Measurements from ENCODE around the gene AIF1. TPM values are rescaled to one million over a fixed set of nuclear protein-coding genes. Genes with fewer than 3 reads are reported as not detected.

Gene AIF1
- total and polyA plus RNA-seq, 2 experiments from 2014 or later = 13.3 to 33.7 TPM

DNA sequence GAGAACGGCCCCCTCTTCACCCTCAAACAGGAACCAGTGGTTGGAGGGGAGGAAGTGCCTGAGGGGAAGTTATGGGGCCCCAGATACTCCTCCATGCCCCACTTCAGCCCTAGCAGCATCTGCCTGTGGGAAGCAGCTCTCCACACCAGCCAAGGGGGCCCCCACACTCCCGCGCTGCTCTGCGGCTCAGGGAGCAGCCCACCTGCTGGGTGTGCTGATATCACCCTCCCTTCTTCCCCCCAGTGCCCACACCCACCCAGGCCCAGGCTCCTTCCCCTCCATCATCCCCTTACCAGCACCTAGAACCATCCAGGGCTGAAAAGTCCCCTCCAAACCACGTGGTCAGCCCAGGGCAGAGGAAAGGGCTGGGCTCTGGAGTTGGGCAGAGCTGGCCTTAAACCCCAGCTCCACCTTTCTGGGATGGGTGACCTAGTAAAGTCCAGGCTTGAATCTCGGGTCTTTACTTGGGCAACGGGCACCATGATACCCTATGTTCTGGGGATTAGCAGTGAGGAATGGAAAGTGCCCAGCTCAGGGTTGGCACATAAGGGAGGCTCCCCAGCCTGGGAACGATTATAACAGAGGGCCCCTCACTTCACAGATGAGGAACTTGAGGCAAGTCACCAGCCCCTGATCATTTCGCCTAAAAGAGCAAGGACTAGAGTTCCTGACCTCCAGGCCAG is 28.3 kb upstream of the AIF1 start:
- Mint-ChIP-seq H3K36me3 (ENCODE audit: low read depth) (no peaks in the 10 kb centered on the region; the same call in 2 of the 3 replicates), H3K9me3 (no peaks in the 10 kb centered on the region), H3K4me3 (no peak overlapping the region), H3K4me1 (peaks cover 12% of the 10 kb centered on the region), H3K27ac (no peak overlapping the region), H3K27me3 (ENCODE audit: insufficient read depth, low read depth, poor library complexity) (peaks cover 18% of the 10 kb centered on the region)
- Histone ChIP-seq H3K4me3 (no peak overlapping the region), H3K27me3 (ENCODE audit: insufficient read depth) (peaks cover 4% of the 10 kb centered on the region), H3K27ac (ENCODE audit: low read depth) (no peak overlapping the region), H4K20me1 (replicated peaks; ENCODE audit: insufficient read depth) (no peaks in the 10 kb centered on the region), H3K4me2 (no peak overlapping the region), H3K36me3 (ENCODE audit: insufficient read depth) (no peaks in the 10 kb centered on the region), H2AFZ (no peak overlapping the region), H3F3A (replicated peaks; ENCODE audit: low read depth) (no peaks in the 10 kb centered on the region), H3K4me1 (ENCODE audit: insufficient read depth) (peaks cover 3% of the 10 kb centered on the region; the same call in 1 of the 2 replicates), H3K9me2 (ENCODE audit: insufficient read depth) (no peaks in the 10 kb centered on the region), H3K79me2 (replicated peaks; ENCODE audit: insufficient read depth) (no peaks in the 10 kb centered on the region)
- TF ChIP-seq STAT1 (IDR thresholded peaks at IDR 0.05; ENCODE audit: unreplicated experiment) (no peak), EZH2 (IDR thresholded peaks at IDR 0.05; ENCODE audit: low read depth, unreplicated experiment) (no peak), POLR2AphosphoS5 (IDR thresholded peaks at IDR 0.05; ENCODE audit: low read depth) (no peak), ZNF331 (CRISPR knock-in tag; IDR thresholded peaks at IDR 0.05; ENCODE audit: low read depth) (no peak), NANOG (IDR thresholded peaks at IDR 0.05; ENCODE audit: borderline replicate concordance) (no peak), JUNB (IDR thresholded peaks at IDR 0.05; ENCODE audit: unreplicated experiment) (no peak)
- TF ChIP-seq, protein P1, sequence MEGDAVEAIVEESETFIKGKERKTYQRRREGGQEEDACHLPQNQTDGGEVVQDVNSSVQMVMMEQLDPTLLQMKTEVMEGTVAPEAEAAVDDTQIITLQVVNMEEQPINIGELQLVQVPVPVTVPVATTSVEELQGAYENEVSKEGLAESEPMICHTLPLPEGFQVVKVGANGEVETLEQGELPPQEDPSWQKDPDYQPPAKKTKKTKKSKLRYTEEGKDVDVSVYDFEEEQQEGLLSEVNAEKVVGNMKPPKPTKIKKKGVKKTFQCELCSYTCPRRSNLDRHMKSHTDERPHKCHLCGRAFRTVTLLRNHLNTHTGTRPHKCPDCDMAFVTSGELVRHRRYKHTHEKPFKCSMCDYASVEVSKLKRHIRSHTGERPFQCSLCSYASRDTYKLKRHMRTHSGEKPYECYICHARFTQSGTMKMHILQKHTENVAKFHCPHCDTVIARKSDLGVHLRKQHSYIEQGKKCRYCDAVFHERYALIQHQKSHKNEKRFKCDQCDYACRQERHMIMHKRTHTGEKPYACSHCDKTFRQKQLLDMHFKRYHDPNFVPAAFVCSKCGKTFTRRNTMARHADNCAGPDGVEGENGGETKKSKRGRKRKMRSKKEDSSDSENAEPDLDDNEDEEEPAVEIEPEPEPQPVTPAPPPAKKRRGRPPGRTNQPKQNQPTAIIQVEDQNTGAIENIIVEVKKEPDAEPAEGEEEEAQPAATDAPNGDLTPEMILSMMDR (conservative IDR thresholded peaks at IDR 0.05; ENCODE audit: low read depth in 2 of 2) = no peak
- TF ChIP-seq, protein P2, sequence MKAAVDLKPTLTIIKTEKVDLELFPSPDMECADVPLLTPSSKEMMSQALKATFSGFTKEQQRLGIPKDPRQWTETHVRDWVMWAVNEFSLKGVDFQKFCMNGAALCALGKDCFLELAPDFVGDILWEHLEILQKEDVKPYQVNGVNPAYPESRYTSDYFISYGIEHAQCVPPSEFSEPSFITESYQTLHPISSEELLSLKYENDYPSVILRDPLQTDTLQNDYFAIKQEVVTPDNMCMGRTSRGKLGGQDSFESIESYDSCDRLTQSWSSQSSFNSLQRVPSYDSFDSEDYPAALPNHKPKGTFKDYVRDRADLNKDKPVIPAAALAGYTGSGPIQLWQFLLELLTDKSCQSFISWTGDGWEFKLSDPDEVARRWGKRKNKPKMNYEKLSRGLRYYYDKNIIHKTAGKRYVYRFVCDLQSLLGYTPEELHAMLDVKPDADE (IDR thresholded peaks at IDR 0.05) = no peak
- TF ChIP-seq, protein P3, sequence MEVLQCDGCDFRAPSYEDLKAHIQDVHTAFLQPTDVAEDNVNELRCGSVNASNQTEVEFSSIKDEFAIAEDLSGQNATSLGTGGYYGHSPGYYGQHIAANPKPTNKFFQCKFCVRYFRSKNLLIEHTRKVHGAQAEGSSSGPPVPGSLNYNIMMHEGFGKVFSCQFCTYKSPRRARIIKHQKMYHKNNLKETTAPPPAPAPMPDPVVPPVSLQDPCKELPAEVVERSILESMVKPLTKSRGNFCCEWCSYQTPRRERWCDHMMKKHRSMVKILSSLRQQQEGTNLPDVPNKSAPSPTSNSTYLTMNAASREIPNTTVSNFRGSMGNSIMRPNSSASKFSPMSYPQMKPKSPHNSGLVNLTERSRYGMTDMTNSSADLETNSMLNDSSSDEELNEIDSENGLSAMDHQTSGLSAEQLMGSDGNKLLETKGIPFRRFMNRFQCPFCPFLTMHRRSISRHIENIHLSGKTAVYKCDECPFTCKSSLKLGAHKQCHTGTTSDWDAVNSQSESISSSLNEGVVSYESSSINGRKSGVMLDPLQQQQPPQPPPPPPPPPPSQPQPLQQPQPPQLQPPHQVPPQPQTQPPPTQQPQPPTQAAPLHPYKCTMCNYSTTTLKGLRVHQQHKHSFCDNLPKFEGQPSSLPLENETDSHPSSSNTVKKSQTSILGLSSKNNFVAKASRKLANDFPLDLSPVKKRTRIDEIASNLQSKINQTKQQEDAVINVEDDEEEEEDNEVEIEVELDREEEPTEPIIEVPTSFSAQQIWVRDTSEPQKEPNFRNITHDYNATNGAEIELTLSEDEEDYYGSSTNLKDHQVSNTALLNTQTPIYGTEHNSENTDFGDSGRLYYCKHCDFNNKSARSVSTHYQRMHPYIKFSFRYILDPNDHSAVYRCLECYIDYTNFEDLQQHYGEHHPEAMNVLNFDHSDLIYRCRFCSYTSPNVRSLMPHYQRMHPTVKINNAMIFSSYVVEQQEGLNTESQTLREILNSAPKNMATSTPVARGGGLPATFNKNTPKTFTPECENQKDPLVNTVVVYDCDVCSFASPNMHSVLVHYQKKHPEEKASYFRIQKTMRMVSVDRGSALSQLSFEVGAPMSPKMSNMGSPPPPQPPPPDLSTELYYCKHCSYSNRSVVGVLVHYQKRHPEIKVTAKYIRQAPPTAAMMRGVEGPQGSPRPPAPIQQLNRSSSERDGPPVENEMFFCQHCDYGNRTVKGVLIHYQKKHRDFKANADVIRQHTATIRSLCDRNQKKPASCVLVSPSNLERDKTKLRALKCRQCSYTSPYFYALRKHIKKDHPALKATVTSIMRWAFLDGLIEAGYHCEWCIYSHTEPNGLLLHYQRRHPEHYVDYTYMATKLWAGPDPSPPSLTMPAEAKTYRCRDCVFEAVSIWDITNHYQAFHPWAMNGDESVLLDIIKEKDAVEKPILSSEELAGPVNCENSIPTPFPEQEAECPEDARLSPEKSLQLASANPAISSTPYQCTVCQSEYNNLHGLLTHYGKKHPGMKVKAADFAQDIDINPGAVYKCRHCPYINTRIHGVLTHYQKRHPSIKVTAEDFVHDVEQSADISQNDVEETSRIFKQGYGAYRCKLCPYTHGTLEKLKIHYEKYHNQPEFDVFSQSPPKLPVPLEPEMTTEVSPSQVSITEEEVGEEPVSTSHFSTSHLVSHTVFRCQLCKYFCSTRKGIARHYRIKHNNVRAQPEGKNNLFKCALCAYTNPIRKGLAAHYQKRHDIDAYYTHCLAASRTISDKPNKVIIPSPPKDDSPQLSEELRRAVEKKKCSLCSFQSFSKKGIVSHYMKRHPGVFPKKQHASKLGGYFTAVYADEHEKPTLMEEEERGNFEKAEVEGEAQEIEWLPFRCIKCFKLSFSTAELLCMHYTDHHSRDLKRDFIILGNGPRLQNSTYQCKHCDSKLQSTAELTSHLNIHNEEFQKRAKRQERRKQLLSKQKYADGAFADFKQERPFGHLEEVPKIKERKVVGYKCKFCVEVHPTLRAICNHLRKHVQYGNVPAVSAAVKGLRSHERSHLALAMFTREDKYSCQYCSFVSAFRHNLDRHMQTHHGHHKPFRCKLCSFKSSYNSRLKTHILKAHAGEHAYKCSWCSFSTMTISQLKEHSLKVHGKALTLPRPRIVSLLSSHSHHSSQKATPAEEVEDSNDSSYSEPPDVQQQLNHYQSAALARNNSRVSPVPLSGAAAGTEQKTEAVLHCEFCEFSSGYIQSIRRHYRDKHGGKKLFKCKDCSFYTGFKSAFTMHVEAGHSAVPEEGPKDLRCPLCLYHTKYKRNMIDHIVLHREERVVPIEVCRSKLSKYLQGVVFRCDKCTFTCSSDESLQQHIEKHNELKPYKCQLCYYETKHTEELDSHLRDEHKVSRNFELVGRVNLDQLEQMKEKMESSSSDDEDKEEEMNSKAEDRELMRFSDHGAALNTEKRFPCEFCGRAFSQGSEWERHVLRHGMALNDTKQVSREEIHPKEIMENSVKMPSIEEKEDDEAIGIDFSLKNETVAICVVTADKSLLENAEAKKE (CRISPR knock-in tag; IDR thresholded peaks at IDR 0.05) = no peak
- TF ChIP-seq, protein P4, sequence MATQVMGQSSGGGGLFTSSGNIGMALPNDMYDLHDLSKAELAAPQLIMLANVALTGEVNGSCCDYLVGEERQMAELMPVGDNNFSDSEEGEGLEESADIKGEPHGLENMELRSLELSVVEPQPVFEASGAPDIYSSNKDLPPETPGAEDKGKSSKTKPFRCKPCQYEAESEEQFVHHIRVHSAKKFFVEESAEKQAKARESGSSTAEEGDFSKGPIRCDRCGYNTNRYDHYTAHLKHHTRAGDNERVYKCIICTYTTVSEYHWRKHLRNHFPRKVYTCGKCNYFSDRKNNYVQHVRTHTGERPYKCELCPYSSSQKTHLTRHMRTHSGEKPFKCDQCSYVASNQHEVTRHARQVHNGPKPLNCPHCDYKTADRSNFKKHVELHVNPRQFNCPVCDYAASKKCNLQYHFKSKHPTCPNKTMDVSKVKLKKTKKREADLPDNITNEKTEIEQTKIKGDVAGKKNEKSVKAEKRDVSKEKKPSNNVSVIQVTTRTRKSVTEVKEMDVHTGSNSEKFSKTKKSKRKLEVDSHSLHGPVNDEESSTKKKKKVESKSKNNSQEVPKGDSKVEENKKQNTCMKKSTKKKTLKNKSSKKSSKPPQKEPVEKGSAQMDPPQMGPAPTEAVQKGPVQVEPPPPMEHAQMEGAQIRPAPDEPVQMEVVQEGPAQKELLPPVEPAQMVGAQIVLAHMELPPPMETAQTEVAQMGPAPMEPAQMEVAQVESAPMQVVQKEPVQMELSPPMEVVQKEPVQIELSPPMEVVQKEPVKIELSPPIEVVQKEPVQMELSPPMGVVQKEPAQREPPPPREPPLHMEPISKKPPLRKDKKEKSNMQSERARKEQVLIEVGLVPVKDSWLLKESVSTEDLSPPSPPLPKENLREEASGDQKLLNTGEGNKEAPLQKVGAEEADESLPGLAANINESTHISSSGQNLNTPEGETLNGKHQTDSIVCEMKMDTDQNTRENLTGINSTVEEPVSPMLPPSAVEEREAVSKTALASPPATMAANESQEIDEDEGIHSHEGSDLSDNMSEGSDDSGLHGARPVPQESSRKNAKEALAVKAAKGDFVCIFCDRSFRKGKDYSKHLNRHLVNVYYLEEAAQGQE (IDR thresholded peaks at IDR 0.05; ENCODE audit: unreplicated experiment) = no peak
- no peak for DNase-seq (ENCODE audit: low spot score)
- no peak for ATAC-seq
